Stimulated activated CD4-positive, alpha-beta T cell treated with anti-CD3 and anti-CD28 coated beads, Interleukin-2, amount 100 ng/mL, for 4 hours (primary cell): ENCODE results near the gene GNG5.
"Not testable (repeated sequence)": the region's sequence is repeated elsewhere in the genome, so short reads cannot be mapped to it uniquely, and the experiment has no call there.

Source experiments
- DNase-seq: peaks from one replicate; pipeline ENCODE4 v3.0.0-alpha.2; 2020; ENCODE audit warnings: low read depth

Gene GNG5

GRCh38 chr1:84488107-84488506 is 18.3 kb downstream of the GNG5 start:
- DNase-seq, result no peak

GRCh38 chr1:84481317-84481716 is 25.1 kb downstream of the GNG5 start:
- DNase-seq, result no peak

GRCh38 chr1:84480650-84481049 is 25.7 kb downstream of the GNG5 start:
- no peak for DNase-seq

- no peak for DNase-seq
Measured at GRCh38 chr1:84479998-84480397, 26.4 kb downstream of the GNG5 start.

- peak; percentile 66 for DNase-seq
Measured at GRCh38 chr1:84478876-84479868, 27.2 kb downstream of the GNG5 start, which contains the start of gene RPF1. Gene RPF1 (plus strand): TSS chr1:84479266. CDS start chr1:84479282, 16 bp downstream.

GRCh38 chr1:84476225-84476624 is 30.2 kb downstream of the GNG5 start:
- DNase-seq, result no peak

- DNase-seq, result no peak
Measured at GRCh38 chr1:84467298-84467697, 39.1 kb downstream of the GNG5 start.

- DNase-seq, result no peak
Measured at GRCh38 chr1:84462118-84462517, 44.3 kb downstream of the GNG5 start.

GRCh38 chr1:84452436-84452835 is 53.9 kb downstream of the GNG5 start:
- DNase-seq, result no peak

GRCh38 chr1:84450910-84451309 is 55.5 kb downstream of the GNG5 start:
- no peak for DNase-seq

- DNase-seq, result not testable (repeated sequence)
Measured at GRCh38 chr1:84448704-84449103, 57.7 kb downstream of the GNG5 start.
